ENCODE results near the gene SBSN. TPM values are rescaled to one million over a fixed set of nuclear protein-coding genes. Genes with fewer than 3 reads are reported as not detected.

Gene SBSN
- total and polyA plus RNA-seq, 9 of the 15 experiments (the other 6 are each of a cell fraction or from before 2014, with no cell fraction given): 0.05 TPM; not detected in 8

GRCh38 chr19:35557539-35558399 lies 29.7 kb upstream of the SBSN start (continued):
- TF ChIP-seq ZMIZ1 (IDR thresholded peaks at IDR 0.05; ENCODE audit: low read depth in 2 of 2, low read length in 2 of 2): no peak
- TF ChIP-seq RFX1 (IDR thresholded peaks at IDR 0.05): no peak
- TF ChIP-seq SLC30A9 (CRISPR knock-in tag; IDR thresholded peaks at IDR 0.05): no peak
- no peak for TF ChIP-seq FOXJ3 (CRISPR knock-in tag; IDR thresholded peaks at IDR 0.05)
- TF ChIP-seq CREB5 (CRISPR knock-in tag; IDR thresholded peaks at IDR 0.05): no peak
- no peak for TF ChIP-seq POLR3A (IDR thresholded peaks at IDR 0.05; ENCODE audit: borderline replicate concordance, extremely low read depth, insufficient read depth, insufficient read length)
- TF ChIP-seq NELFE (IDR thresholded peaks at IDR 0.05; ENCODE audit: insufficient read depth, insufficient read length): no peak
- no peak for TF ChIP-seq RBM14 (IDR thresholded peaks at IDR 0.05; ENCODE audit: borderline replicate concordance, insufficient read depth, low read depth, low read length)
- no peak for TF ChIP-seq SP2 (IDR thresholded peaks at IDR 0.05; ENCODE audit: extremely low read depth, low read depth, low read length, poor library complexity, severe bottlenecking)
- peak in 1 of 2 experiments; percentile 58; a peak in 2 of 4 replicates for TF ChIP-seq MNT (conservative IDR thresholded peaks at IDR 0.05)
- peak; percentile 29; the same call in 1 of the 2 replicates for TF ChIP-seq NFIC (IDR thresholded peaks at IDR 0.05)
- no peak for TF ChIP-seq CBFA2T2 (conservative IDR thresholded peaks at IDR 0.05)
- no peak for TF ChIP-seq IRF1 (CRISPR knock-in tag; IDR thresholded peaks at IDR 0.05; ENCODE audit: borderline replicate concordance)
- no peak for TF ChIP-seq MEF2A (IDR thresholded peaks at IDR 0.05; ENCODE audit: control insufficient read depth, low read depth, low read length)
- TF ChIP-seq DPF2 (IDR thresholded peaks at IDR 0.05): no peak
- no peak for TF ChIP-seq NR3C1 (CRISPR knock-in tag; IDR thresholded peaks at IDR 0.05)
- TF ChIP-seq ZNF766 (CRISPR knock-in tag; conservative IDR thresholded peaks at IDR 0.05): no peak
- no peak for TF ChIP-seq CBX2 (IDR thresholded peaks at IDR 0.05; ENCODE audit: insufficient read depth, low read length, poor library complexity, severe bottlenecking)
- TF ChIP-seq CCAR2 (IDR thresholded peaks at IDR 0.05; ENCODE audit: low read depth, low read length): no peak

All from K562 (cell line).